DMS79 (cell line): ENCODE results near the gene NPEPPS.
A peak's percentile ranks its signal among the peaks of the same experiment; 100 is the strongest.

Experiments used
- DNase-seq: peaks from one replicate; lab custom pipeline; 2025; lab: John Stamatoyannopoulos, UW

NPEPPS gene

GRCh38 chr17:47632991-47633390 lies 102.1 kb downstream of the NPEPPS start:
- no peak for DNase-seq

- DNase-seq: no peak
These were observed 103.1 kb downstream of the NPEPPS start for GRCh38 chr17:47633996-47634395.

- no peak for DNase-seq
These were observed 104.0 kb downstream of the NPEPPS start for GRCh38 chr17:47634870-47635269.

GRCh38 chr17:47635734-47636133 lies 104.8 kb downstream of the NPEPPS start:
- DNase-seq: no peak

- no peak for DNase-seq
These were observed 105.5 kb downstream of the NPEPPS start for GRCh38 chr17:47636273-47637030.

GRCh38 chr17:47638903-47639302 lies 108.0 kb downstream of the NPEPPS start:
- DNase-seq: no peak

DNA sequence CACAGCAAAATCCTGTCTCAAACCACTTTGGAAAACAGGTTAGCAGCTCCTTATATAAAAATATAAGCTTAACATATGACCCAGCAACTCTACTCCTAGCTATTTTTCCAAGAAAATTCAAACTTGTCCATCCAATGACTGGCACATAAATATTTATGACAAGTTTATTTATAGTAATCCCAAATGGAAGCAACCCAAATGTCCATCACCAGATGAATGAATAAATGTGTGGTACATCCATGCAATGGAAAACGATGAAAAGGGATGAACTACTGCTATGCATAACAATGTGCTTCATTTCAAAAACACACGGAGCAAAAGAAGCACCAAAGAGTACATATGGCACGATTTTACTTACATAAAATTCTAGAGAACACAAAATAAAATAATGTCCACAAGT lies 109.2 kb downstream of the NPEPPS start:
- no peak for DNase-seq

DNA sequence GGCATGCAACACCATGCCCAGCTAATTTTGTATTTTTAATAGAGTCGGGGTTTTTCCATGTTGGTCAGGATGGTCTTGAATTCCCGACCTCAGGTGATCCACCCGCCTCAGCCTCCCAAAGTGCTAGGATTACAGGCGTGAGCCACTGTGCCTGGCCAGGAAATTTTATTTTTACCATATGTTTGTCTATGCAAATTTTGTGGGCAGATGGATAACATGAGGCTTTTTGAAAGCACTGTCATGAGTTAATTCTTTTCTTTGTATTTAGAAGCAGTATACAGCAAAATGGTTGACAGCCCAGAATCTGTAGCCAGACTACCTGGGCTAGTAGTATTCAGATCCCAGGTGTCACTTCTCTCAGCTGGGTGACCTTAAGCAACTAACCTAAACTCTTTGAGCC lies 110.3 kb downstream of the NPEPPS start:
- no peak for DNase-seq

GRCh38 chr17:47643116-47643515 lies 112.2 kb downstream of the NPEPPS start:
- DNase-seq: no peak

DNA sequence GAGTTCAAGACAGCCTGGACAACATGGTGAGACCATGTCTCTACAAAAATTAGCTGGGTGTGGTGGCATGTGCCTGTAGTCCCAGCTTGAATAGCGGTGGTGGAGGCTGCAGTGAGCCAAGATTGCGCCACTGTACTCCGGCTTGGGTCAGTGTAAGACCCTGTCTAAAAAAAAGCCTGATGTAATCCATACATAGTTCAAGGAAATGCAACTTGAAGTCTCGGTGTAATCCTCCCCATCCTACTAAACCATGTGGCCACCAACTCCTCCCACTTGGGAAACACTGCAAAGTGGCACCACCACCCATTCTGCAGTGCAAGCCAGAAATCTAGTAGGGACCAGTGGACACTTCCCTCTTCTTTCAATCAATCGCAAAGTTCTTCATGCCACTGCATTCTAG lies 113.4 kb downstream of the NPEPPS start:
- DNase-seq: no peak

DNA sequence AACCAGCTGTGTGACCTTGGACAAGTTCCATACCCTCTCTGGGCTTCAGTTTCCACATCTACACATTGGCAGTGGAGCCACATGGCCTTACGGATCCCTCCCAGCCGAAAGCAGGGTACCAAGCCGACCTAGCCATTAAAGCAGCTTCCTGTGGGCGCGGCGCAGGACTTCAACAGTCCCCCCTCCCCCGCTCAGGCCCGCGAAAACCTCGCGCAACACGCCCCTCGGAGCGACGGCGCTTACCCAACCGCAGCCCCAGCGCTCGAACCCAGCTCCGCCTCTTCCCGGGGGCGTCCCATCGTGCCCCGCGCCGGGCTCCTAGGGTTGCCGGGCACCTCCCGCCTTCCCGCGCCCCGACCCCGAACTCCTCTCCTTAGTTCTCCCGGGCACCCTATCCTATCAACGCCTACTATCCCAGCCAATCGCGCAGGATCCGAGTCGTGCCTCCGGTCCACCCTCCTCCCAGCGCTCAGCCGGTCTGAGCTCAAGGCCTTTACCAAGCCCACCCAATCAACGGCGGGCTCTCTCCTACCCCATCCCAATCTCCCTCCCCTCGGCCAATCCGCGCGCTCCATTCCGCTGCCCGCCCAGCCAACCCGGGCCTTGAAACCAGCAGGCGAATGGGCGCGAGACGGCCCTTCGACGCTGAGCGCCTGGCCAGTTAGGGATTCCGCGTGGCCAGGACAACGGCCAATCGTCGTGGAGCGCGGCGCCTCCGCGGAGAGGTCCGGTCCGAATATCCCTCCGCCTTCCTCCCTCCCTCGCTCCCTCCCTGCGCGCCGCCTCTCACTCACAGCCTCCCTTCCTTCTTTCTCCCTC lies 118.5 kb downstream of the NPEPPS start, which contains the start of gene KPNB1:
Gene KPNB1 (plus strand): TSS at position 767 of the 819 bp plus-strand sequence. CDS start 326 bp downstream, outside the sequence.
- DNase-seq: peak; percentile 99

- no peak for DNase-seq
These were observed 119.1 kb downstream of the NPEPPS start for GRCh38 chr17:47649972-47650524.

GRCh38 chr17:47650525-47651522 lies 119.9 kb downstream of the NPEPPS start:
- DNase-seq: peak; percentile 91

DNA sequence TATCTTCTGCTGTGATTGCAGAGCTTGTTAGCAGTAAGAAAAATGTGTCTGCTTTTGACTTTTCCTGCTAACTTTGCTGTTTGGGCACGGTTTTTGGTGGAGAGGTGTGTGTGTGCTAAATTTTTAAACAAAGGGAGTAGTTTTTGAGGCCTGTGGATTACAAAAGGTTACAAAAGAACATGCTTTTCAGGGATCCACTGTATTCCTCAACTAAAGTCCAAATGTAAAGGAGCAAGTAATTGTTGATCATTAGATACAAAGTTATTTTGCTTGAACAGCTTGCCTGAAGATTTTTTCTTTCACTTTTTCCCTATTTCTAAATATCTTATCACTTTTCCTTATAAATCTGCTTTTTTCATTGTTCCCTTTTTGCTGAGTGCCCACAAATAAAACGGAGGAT lies 120.8 kb downstream of the NPEPPS start:
- no peak for DNase-seq

GRCh38 chr17:47652570-47652969 lies 121.7 kb downstream of the NPEPPS start:
- no peak for DNase-seq

DNA sequence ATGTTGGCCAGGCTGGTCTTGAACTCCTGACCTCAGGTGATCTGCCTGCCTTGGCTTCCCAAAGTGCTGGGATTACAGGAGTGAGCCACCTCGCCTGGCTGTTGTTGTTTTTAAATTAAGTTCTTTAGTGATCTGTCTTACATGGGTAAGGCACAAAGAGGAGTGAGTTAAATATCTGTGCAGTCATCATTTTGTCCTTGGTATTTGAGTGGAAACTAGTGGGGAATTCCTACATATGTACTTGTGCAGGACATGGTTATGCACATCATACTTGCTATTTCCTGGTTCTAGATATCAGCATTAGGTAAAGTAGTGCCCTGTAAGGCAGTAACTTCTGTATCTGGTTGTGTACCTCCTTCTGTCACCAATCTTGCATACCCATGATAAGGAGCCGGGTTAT lies 122.5 kb downstream of the NPEPPS start:
- no peak for DNase-seq

- DNase-seq: no peak
These were observed 124.1 kb downstream of the NPEPPS start for GRCh38 chr17:47654991-47655390.

GRCh38 chr17:47660064-47660492 lies 129.2 kb downstream of the NPEPPS start:
- DNase-seq: no peak

DNA sequence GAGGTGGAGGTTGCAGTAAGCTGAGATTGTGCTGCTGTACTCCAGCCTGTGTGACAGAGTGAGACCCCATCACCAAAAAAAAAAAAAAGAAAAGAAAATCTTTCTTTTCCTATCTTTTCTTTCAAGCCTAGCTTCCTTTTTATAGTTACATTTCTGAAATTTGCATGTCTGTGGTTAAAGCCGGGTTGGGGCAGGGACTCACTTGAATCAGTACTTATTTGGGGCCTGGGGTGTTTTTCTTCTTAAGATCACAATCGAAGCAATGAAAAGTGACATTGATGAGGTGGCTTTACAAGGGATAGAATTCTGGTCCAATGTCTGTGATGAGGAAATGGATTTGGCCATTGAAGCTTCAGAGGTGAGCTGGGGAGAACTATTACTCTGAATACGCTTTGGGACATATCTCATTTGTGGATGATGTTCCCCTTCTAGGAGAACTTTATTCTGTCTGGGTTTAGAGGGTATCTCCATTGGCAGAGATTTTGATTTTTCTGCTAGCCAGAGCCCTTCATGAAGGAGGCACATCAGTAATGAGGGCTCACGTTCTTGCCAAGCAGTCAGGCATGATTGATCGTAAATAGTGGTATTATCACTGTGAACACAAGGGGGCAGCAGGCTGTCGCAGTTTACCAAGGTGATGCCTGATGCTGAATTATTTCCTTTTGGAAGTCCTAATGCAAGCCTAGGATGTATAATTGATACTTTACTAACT lies 133.2 kb downstream of the NPEPPS start:
- peak; percentile 18 for DNase-seq

GRCh38 chr17:47664624-47664941 lies 133.7 kb downstream of the NPEPPS start:
- no peak for DNase-seq

GRCh38 chr17:47665655-47666054 lies 134.7 kb downstream of the NPEPPS start:
- no peak for DNase-seq
